ENCODE data around the gene SSX5. TPM values are rescaled to one million over a fixed set of nuclear protein-coding genes. Genes with fewer than 3 reads are reported as not detected.
A peak's percentile ranks its signal among the peaks of the same experiment; 100 is the strongest.
"Not testable (repeated sequence)": the region's sequence is repeated elsewhere in the genome, so short reads cannot be mapped to it uniquely, and the experiment has no call there.

Gene SSX5, protein sequence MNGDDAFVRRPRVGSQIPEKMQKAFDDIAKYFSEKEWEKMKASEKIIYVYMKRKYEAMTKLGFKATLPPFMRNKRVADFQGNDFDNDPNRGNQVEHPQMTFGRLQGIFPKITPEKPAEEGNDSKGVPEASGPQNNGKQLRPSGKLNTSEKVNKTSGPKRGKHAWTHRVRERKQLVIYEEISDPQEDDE
- total RNA-seq (2012; rRNA removed) (not detected in 2 replicates), polyA plus RNA-seq (2012; rRNA removed) (not detected in 2 replicates), Bru-seq, nascent RNA (not detected), BruChase-seq, experiment 1, labeled RNA remaining after a 6-hour chase (not detected), BruChase-seq, experiment 2, labeled RNA remaining after a 2-hour chase (not detected)
- not detected in 2 replicates for polyA plus RNA-seq (2012; cell fraction: cytosol; rRNA removed)
- not detected in 2 replicates for polyA plus RNA-seq (2012; cell fraction: nucleus; rRNA removed; ENCODE audit: low replicate concordance)
- long read RNA-seq: 0 reads

DNA sequence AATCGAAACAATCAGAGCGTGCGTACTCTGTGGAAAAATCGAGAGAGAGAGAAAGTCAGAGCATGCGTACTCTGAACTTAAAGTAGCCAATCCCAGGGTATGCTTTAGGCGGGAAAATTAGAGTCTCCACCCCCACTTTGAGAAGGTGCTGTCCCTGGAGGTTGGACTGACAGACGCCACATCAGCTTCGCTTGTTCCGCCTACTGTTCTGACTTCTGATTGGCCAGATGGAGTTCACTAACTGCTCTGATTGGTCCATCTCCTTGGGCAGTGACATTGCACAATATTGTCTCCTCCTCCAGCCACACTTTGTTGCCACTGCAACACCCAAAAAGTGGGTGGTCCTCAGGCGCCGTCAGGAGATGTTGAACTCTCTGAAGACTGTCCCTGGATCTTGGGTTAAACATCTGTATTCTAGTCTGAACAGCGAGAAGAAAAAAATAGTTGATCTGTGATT is at the start of gene SSX5:
Gene SSX5, minus strand, starts transcription at position 51 of the 457 bp plus-strand sequence. CDS start 1,437 bp downstream, outside the sequence.
- H2BK20ac ChIP-seq (ENCODE audit: low read depth, low read length): no peak within 1 kb of the TSS
- ChIA-PET CTCF (no interaction called here), POLR2A (ENCODE audit: unreplicated experiment) (no interaction called here)
- H3K4me1 ChIP-seq (ENCODE audit: control insufficient read depth, insufficient read depth, low read length): no peaks in the 10 kb centered on the region
- no peak within 1 kb of the TSS for H2AFZ ChIP-seq (replicated peaks; ENCODE audit: low read length, poor library complexity)
- TF ChIP-seq CEBPB (IDR thresholded peaks at IDR 0.05; ENCODE audit: low read depth, low read length): peak; percentile 50
- TF ChIP-seq BHLHE40 (IDR thresholded peaks at IDR 0.05; ENCODE audit: low read depth, low read length): no peak
- TF ChIP-seq CHD1 (IDR thresholded peaks at IDR 0.05; ENCODE audit: low read depth, low read length): no peak
- H3K27me3 ChIP-seq (ENCODE audit: control insufficient read depth, insufficient read depth, low read length): no peaks in the 10 kb centered on the region
- in situ Hi-C loops (cut with MboI; ENCODE audit: low sequenced_read_pairs) (no loop called here), dilution Hi-C loops (cut with HindIII; ENCODE audit: low sequenced_read_pairs, unreplicated experiment) (no loop called here), intact Hi-C loops (cut with micrococcal nuclease) (no loop called here)
- H4K20me1 ChIP-seq (ENCODE audit: insufficient read depth, low read length): no peaks in the 10 kb centered on the region
- no peak within 1 kb of the TSS for H3K9ac ChIP-seq (ENCODE audit: low read depth, low read length)
- H3K56ac ChIP-seq (ENCODE audit: extremely low read depth, insufficient read depth, low read length): no peak within 1 kb of the TSS
- no peak within 1 kb of the TSS for H2BK15ac ChIP-seq (ENCODE audit: low read depth, low read length)
- DNase-seq: no peak
- no peak within 1 kb of the TSS for H2BK5ac ChIP-seq (ENCODE audit: low read depth, low read length, poor library complexity, severe bottlenecking)
- H3K36me3 ChIP-seq (ENCODE audit: control insufficient read depth, insufficient read depth, low read length): no peaks in the 10 kb centered on the region
- H4K91ac ChIP-seq (ENCODE audit: insufficient read depth, low read depth, low read length): no peak within 1 kb of the TSS
- H3K14ac ChIP-seq (replicated peaks; ENCODE audit: low read depth, low read length): no peak within 1 kb of the TSS
- no peaks in the 10 kb centered on the region for H3K9me1 ChIP-seq (ENCODE audit: insufficient read depth, low read length)
- no peak within 1 kb of the TSS for H3K23ac ChIP-seq (ENCODE audit: low read depth, low read length)
- no peak within 1 kb of the TSS for H3K4me3 ChIP-seq (ENCODE audit: insufficient read depth, low read depth, low read length)
- no peak within 1 kb of the TSS for H3K18ac ChIP-seq (ENCODE audit: low read depth, low read length)
- H3K27ac ChIP-seq (ENCODE audit: insufficient read depth, low read length): no peak within 1 kb of the TSS
- WGBS, 2 experiments (ENCODE audit: extremely low coverage in 2 of 2, insufficient read length in 1 of 2): 80% methylated on average over 1 of the region's 12 CpGs; no CpG with 5 or more reads in 1 of the 2 experiments
- ATAC-seq (ENCODE audit: low read depth): no peak
- no peak within 1 kb of the TSS for H2BK120ac ChIP-seq (ENCODE audit: low read depth, low read length)
- no peak within 1 kb of the TSS for H2AK9ac ChIP-seq (replicated peaks; ENCODE audit: low read depth, low read length, poor library complexity)
- H3K9me3 ChIP-seq (ENCODE audit: control insufficient read depth, insufficient read depth, low read length): no peaks in the 10 kb centered on the region
- no peak within 1 kb of the TSS for H4K8ac ChIP-seq (ENCODE audit: low read depth in 2 of 2, low read length in 2 of 2)
- no TSS peak for BruUV-seq (replicated peaks)
- no peak within 1 kb of the TSS for H3K4ac ChIP-seq (ENCODE audit: low read depth, low read length)
- H4K5ac ChIP-seq (ENCODE audit: low read depth, low read length): no peak within 1 kb of the TSS
- no peak within 1 kb of the TSS for H3K4me2 ChIP-seq (ENCODE audit: low read depth, low read length)
- no peaks in the 10 kb centered on the region for H3K79me1 ChIP-seq (ENCODE audit: low read depth in 1 of 2, low read length in 2 of 2)
- no peak within 1 kb of the TSS for H2AK5ac ChIP-seq (ENCODE audit: low read depth, low read length)

GRCh38 chrX:48224196-48224595 is 27.6 kb upstream of the SSX5 start:
- H3K14ac ChIP-seq (replicated peaks; ENCODE audit: low read depth, low read length); H2BK20ac ChIP-seq (ENCODE audit: low read depth, low read length); POLR2A ChIA-PET (ENCODE audit: unreplicated experiment); H3K9me1 ChIP-seq (ENCODE audit: insufficient read depth, low read length); BruUV-seq (replicated peaks); H3K79me1 ChIP-seq (ENCODE audit: low read depth in 1 of 2, low read length in 2 of 2); H3K4ac ChIP-seq (ENCODE audit: low read depth, low read length); DNase-seq; H3K4me2 ChIP-seq (ENCODE audit: low read depth, low read length); H2AFZ ChIP-seq (replicated peaks; ENCODE audit: low read length, poor library complexity); H3K36me3 ChIP-seq (ENCODE audit: control insufficient read depth, insufficient read depth, low read length); H3K56ac ChIP-seq (ENCODE audit: extremely low read depth, insufficient read depth, low read length); H2AK5ac ChIP-seq (ENCODE audit: low read depth, low read length); H3K23ac ChIP-seq (ENCODE audit: low read depth, low read length); intact Hi-C loops (cut with micrococcal nuclease); CTCF ChIA-PET; H2BK5ac ChIP-seq (ENCODE audit: low read depth, low read length, poor library complexity, severe bottlenecking); H2BK120ac ChIP-seq (ENCODE audit: low read depth, low read length); in situ Hi-C loops (cut with MboI; ENCODE audit: low sequenced_read_pairs); dilution Hi-C loops (cut with HindIII; ENCODE audit: low sequenced_read_pairs, unreplicated experiment); H4K91ac ChIP-seq (ENCODE audit: insufficient read depth, low read depth, low read length); H4K5ac ChIP-seq (ENCODE audit: low read depth, low read length); H3K27ac ChIP-seq (ENCODE audit: insufficient read depth, low read length); ATAC-seq (ENCODE audit: low read depth); H2BK15ac ChIP-seq (ENCODE audit: low read depth, low read length); H3K9ac ChIP-seq (ENCODE audit: low read depth, low read length); H3K4me1 ChIP-seq (ENCODE audit: control insufficient read depth, insufficient read depth, low read length); H3K4me3 ChIP-seq (ENCODE audit: insufficient read depth, low read depth, low read length); H3K27me3 ChIP-seq (ENCODE audit: control insufficient read depth, insufficient read depth, low read length); H3K18ac ChIP-seq (ENCODE audit: low read depth, low read length); H4K8ac ChIP-seq (ENCODE audit: low read depth in 2 of 2, low read length in 2 of 2); H3K9me3 ChIP-seq (ENCODE audit: control insufficient read depth, insufficient read depth, low read length); H2AK9ac ChIP-seq (replicated peaks; ENCODE audit: low read depth, low read length, poor library complexity); H4K20me1 ChIP-seq (ENCODE audit: insufficient read depth, low read length): not testable (repeated sequence)
- no CpG with 5 or more reads among the region's 4 CpGs for WGBS, 2 experiments (ENCODE audit: extremely low coverage in 2 of 2, insufficient read length in 1 of 2)
